Fibroblast of the aortic adventitia (primary cell): ENCODE measurements around the gene SLC6A19. TPM values are rescaled to one million over a fixed set of nuclear protein-coding genes. Genes with fewer than 3 reads are reported as not detected.
A peak's percentile ranks its signal among the peaks of the same experiment; 100 is the strongest.

Experiments
- DNase-seq: peaks from one replicate; pipeline ENCODE4 v3.0.0-alpha.2; 2010; ENCODE audit warnings: low read depth
- H3K4me3 ChIP-seq: 2 replicates; pipeline ENCODE4 v1.5.1; 2011; ENCODE audit warnings: low read depth, mild to moderate bottlenecking, control low read depth, low read length, moderate library complexity
- total RNA-seq: library from RNA; depleted of rRNA; stranded (reverse); fragments of >200 nt; gene quantifications from 2 replicates; pipeline ENCODE4 v1.2.3, GENCODE V29; 2012; ENCODE audit warnings: low replicate concordance
- TF ChIP-seq, protein P1 (sequence below): IDR thresholded peaks from 2 replicates; pipeline ENCODE4 v1.5.1; 2011; ENCODE audit warnings: mild to moderate bottlenecking, low read length, control low read depth, inconsistent platforms; ENCODE audit not compliant: insufficient read depth

The SLC6A19 gene
- total RNA-seq, 1 donor, result not detected

DNA sequence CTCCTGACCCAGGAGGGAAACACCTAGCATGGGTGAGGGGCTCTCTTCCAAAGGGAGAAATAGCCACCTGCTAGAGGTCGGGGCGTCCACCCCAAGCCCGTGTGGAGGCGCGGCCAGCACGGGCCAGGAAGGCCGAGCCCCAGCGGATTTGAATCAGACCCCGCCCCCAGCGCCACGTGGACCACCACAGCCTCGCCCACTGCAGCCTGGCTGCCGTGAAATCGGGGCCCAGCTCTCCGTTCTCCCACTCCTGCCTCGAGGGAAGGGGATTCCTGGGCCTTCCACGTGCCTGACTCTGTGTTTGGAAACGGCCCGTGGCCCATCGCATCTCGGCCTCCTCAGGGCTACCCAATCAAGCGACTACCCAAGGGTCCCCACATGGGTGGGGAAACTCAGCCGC is 55.4 kb downstream of the SLC6A19 start:
- H3K4me3 ChIP-seq, result no peak overlapping the region
- DNase-seq, result no peak
- TF ChIP-seq, protein P1, sequence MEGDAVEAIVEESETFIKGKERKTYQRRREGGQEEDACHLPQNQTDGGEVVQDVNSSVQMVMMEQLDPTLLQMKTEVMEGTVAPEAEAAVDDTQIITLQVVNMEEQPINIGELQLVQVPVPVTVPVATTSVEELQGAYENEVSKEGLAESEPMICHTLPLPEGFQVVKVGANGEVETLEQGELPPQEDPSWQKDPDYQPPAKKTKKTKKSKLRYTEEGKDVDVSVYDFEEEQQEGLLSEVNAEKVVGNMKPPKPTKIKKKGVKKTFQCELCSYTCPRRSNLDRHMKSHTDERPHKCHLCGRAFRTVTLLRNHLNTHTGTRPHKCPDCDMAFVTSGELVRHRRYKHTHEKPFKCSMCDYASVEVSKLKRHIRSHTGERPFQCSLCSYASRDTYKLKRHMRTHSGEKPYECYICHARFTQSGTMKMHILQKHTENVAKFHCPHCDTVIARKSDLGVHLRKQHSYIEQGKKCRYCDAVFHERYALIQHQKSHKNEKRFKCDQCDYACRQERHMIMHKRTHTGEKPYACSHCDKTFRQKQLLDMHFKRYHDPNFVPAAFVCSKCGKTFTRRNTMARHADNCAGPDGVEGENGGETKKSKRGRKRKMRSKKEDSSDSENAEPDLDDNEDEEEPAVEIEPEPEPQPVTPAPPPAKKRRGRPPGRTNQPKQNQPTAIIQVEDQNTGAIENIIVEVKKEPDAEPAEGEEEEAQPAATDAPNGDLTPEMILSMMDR, result no peak

DNA sequence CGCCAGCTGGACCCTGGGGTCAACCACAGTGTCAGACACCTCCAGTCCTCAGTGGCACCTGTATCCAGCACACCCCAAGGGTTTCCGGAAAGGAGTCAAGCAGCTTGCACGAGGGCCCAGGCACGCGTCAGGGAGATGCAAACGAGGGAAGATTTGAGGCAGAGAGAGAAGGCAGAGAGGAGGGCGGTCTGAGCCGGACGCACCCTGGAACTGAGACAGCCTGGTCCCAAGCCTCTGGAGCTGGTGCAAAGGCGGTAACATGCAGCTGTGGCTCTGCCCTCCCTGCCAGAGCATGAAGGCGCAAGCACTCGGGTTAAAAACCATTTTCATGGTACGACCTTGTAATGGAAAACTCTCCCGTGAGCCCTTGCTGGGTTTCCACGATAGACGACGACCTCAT is 56.0 kb downstream of the SLC6A19 start:
- no peak overlapping the region for H3K4me3 ChIP-seq
- TF ChIP-seq, protein P1, result no peak
- no peak for DNase-seq

DNA sequence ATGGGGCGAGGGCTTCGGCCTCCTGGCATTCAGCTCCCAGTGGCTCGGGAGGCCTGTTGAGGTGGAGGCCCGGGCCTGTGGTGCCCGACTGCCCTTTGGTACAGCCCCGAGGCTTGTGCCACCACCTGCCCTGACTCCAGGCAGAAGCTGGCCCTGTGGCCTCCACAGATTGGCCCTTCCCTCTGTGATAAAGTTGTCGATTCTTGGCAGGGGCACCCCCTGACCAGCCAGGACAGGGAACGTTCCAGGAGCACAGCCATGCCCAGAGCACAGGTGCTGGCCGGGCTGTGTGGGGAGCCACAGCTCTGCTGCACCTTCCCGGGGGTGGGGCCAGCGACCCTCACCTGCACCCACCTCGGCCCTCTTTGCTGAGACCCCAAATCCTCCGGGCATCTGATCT is 56.4 kb downstream of the SLC6A19 start:
- no peak for DNase-seq
- TF ChIP-seq, protein P1, result no peak
- no peak overlapping the region for H3K4me3 ChIP-seq

DNA sequence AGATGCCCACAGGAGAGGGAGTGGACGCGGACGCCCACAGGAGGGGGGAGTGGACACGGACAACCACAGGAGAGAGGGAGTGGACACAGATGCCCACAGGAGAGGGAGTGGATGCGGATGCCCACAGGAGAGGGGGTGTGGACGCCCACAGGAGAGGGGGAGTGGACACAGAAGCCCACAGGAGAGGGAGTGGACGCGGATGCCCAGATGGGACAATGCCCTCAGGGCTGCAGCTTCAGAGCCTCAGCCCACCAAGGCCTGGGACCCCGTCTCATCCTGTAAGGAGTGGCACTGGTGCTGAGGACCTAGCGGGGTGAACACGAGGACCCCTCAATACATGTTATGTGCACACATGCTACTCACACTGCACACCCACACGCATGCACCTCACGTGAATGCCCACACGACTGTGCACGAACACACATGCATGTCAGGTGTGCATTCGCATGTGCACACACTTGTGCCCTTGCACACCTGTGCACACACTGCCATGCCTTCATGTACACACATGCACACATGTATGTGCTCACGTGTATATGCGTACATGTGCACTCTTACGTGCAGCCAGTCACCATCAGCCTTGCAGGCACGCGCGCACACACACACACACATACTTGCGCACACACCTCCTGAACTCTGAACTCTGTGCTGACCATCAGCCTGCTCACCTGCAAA is 58.5 kb downstream of the SLC6A19 start:
- TF ChIP-seq, protein P1, result no peak
- no peak overlapping the region for H3K4me3 ChIP-seq
- no peak for DNase-seq

DNA sequence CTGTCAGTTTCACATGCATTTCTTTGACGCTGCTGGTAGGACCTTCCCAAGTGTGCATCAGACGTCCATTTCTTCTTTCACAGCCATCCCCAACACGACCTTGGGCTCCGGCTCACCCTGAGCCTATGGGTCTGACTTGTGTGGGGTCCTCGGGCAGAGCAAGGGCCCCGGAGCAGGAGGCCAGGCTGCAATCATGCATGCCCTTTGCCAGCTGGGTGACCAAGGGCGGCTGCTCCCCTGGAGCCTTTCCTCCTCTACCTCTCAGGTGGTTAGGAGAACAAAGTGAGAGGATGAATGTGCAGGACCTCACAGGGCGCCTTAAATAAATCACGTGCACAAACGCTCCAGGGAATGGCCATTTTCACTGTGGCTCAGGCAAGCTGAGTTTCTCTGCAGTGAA is 60.2 kb downstream of the SLC6A19 start:
- TF ChIP-seq, protein P1, result no peak
- no peak overlapping the region for H3K4me3 ChIP-seq
- no peak for DNase-seq

DNA sequence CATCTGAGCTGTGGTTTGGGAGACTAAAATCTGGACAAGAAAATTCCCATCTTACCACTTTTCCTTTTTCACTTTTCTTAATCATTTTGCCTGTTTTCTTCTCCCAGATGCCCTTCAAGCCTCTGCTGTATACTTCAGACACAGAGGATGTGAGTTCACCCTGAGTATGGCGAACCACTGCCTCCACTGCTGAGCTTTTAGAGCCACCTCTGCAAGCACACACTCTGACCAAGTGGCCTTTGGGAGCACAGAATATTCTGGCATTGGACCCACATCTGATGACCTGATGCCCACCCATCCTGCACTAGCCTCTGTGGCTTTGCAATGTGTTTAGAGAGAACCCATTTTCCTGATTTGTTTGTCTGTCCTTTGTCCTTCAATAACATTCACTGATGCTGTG is 61.0 kb downstream of the SLC6A19 start:
- H3K4me3 ChIP-seq, result no peak overlapping the region
- TF ChIP-seq, protein P1, result no peak
- DNase-seq, result peak; percentile 11

DNA sequence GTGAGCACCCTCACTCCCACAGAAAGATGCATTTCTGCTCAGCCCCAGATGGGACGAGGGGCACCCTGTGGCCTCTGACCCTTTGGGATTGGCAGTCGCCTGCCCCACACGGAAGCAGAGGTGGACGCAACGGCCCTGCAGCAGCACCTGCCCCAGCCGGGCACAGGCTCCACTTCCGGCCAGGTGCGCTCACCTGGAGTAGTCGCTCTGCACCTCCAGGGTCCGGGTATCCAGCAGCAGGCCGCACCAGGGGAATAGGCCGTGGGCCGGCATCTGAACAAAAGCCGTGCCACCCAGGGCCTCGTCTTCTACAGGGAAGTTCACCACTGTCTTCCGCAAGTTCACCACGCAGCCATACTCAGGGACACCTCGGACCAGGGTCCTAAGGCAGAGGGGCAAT is 62.8 kb downstream of the SLC6A19 start:
- H3K4me3 ChIP-seq, result no peak overlapping the region
- DNase-seq, result no peak
- TF ChIP-seq, protein P1, result no peak
